GM19351 (cell line): ENCODE measurements around the gene SPPL3.

Experiments used
- ATAC-seq: cut with Tn5 transposase; IDR thresholded peaks from one replicate; pipeline ENCODE4 v1.9.1; 2021; ENCODE audit warnings: mild to moderate bottlenecking, moderate library complexity; ENCODE audit not compliant: unreplicated experiment

SPPL3 gene

GRCh38 chr12:120757226-120757742, 146.9 kb downstream of the SPPL3 start:
- ATAC-seq: no peak

DNA sequence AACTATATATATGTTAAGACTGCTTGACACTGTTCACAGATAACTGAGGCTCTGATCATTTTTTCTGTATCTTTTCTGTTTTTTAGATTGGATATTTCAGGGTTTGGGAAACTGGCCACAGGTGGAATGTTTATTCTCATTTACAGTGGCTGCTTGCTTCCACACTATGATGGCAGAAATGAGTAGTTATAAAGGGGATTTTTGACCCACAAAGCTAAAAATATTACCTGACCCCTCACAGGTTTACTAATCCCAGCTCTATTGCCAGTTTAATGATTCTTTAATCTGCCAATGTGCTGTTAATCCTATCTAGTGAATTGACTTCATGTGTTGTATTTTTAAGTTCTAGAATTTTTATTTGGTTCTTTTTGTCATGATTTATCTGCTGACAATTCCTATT, 148.9 kb downstream of the SPPL3 start:
- ATAC-seq: no peak

- ATAC-seq: no peak
Observed at GRCh38 chr12:120754792-120755191, 149.4 kb downstream of the SPPL3 start.

DNA sequence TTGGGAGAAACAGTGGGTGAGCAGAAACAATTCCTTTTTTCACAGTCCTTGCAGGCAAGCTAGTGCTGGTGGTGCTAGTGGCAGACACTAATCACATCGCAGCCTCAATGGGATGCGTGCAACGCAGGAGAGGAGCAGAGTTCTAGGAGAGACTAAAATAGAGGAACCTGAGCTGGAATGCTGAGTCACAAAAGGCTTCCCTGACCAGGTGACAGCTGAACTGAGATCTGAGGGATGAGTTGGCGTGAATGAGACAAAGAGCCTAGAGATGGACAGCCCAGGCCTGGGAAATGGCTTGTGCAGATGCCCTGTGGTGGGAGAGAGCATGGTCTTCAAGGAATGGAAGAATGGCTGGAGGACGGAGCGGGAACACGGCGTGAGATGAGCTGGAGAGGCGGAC, 152.8 kb downstream of the SPPL3 start:
- ATAC-seq: no peak

GRCh38 chr12:120750806-120751205, 153.4 kb downstream of the SPPL3 start:
- ATAC-seq: no peak

GRCh38 chr12:120749256-120749655, 154.9 kb downstream of the SPPL3 start:
- ATAC-seq: no peak

DNA sequence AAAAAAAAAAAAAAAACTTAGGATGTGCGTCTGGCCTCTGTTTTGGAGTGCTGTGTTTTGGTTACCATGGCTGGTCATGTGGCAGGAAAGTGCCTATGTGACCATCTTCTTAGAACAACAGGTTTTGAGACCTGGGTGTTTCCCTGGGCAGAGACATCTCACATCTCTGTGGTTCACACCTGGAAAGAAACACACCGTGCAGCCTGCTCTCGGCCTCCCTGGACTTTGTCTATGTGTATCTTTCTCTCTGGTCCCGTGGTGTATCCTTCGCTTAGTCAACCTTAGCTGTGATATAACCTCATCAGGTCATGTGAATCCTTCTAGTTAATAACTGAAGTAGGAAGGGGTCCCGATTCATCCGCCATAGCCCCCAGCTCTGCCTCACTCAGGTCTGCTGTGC, 155.9 kb downstream of the SPPL3 start:
- no peak for ATAC-seq

- no peak for ATAC-seq
Observed at GRCh38 chr12:120744922-120745493, 159.2 kb downstream of the SPPL3 start.

- ATAC-seq: no peak
Observed at GRCh38 chr12:120741476-120742421, 162.4 kb downstream of the SPPL3 start.

GRCh38 chr12:120740871-120741270, 163.3 kb downstream of the SPPL3 start:
- no peak for ATAC-seq

GRCh38 chr12:120739821-120740613, 164.1 kb downstream of the SPPL3 start:
- no peak for ATAC-seq

GRCh38 chr12:120739031-120739762, 165.0 kb downstream of the SPPL3 start:
- ATAC-seq: no peak

DNA sequence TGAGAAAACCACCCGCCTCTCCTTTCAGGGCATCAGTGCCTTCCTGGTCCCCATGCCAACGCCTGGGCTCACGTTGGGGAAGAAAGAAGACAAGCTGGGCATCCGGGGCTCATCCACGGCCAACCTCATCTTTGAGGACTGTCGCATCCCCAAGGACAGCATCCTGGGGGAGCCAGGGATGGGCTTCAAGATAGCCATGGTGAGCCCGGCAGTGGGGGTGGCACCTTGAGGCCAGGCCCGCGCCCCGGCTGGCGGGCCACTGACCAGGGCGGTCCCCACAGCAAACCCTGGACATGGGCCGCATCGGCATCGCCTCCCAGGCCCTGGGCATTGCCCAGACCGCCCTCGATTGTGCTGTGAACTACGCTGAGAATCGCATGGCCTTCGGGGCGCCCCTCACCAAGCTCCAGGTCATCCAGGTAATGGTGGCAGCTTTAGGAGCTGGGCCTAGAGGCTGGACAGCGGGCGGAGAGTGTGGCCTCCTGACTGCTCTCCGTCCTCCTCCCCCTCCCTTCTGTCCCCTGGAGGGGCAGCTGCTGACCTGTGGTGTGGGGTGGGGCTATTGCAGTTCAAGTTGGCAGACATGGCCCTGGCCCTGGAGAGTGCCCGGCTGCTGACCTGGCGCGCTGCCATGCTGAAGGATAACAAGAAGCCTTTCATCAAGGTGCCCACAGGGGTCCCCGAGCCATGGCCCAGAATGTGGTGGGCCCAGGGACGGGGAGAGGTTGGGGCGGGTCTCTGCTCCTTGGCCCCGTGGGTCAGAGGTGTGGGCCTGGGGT, 165.7 kb downstream of the SPPL3 start:
- no peak for ATAC-seq

- no peak for ATAC-seq
Observed at GRCh38 chr12:120737557-120738251, 166.5 kb downstream of the SPPL3 start.

DNA sequence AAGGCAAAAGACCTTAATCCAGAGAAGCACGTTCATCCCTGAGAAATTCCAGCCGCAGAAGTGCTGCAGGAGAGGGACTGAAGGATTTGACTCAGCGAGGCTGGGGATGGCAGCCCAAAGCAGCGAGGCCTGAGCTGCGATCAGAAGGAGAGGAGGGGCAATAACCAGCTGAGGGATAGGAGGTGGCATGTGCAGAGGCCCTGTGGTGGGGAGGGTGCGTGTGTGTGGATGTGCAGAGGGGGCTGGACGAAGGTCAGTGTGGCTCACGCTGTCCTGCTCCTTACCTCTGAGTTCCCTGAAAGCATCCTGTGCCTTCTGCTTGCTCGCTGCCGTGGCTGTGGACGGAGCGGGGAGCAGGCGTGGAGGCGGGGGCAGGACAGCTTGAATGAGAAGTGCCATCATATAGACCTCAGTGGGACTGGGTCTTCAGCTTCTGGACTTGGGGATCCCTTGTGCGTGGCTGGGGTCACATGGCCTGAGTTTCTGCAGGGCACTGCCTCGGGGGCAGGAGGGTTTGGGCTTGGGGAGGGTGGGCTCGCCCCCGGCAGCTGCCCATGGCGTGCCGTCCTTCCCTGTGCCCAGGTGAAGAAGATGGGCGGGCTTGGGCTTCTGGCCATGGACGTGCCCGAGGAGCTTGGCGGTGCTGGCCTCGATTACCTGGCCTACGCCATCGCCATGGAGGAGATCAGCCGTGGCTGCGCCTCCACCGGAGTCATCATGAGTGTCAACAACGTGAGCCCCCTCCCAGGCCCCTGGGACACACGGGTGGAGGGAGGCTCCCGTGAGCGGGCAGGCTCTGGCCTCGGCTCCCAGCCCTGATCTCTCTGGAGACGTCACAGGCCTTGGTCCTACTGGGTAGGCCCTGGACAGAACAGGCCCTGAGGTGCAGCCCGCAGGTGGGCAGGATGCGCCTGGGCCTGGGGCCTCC, 167.5 kb downstream of the SPPL3 start:
- ATAC-seq: no peak

- no peak for ATAC-seq
Observed at GRCh38 chr12:120735181-120735580, 169.0 kb downstream of the SPPL3 start.

- no peak for ATAC-seq
Observed at GRCh38 chr12:120734210-120734609, 169.9 kb downstream of the SPPL3 start.

GRCh38 chr12:120733574-120733973, 170.6 kb downstream of the SPPL3 start:
- no peak for ATAC-seq
